Astrocyte (in vitro differentiated cells and primary cell): ENCODE results near the gene MIS18A. TPM values are rescaled to one million over a fixed set of nuclear protein-coding genes. Genes with fewer than 3 reads are reported as not detected.

Experiments
- DNase-seq: peaks from one replicate; pipeline ENCODE4 v3.0.0-alpha.2; 2010; ENCODE audit warnings: low read depth
- FAIRE-seq: peaks from 2 replicates; lab custom pipeline; 2011; peaks lifted over from hg19 to GRCh38; lab: Jason Lieb, UNC
- H2AFZ ChIP-seq: 2 replicates; pipeline ENCODE4 v1.6.0; 2012; ENCODE audit warnings: low read depth, low read length, inconsistent platforms
- H3K27ac ChIP-seq: 2 replicates; pipeline ENCODE4 v1.5.1; 2011; ENCODE audit warnings: low read depth, low read length, inconsistent platforms
- H3K27me3 ChIP-seq: 2 replicates; pipeline ENCODE4 v1.6.0; 2011; ENCODE audit warnings: low read length, inconsistent platforms; ENCODE audit not compliant: insufficient read depth
- H3K36me3 ChIP-seq: 2 replicates; pipeline ENCODE4 v1.5.1; 2011; ENCODE audit warnings: low read length, inconsistent platforms; ENCODE audit not compliant: insufficient read depth
- H3K4me1 ChIP-seq: 2 replicates; pipeline ENCODE4 v1.5.1; 2011; ENCODE audit warnings: low read length, inconsistent platforms; ENCODE audit not compliant: insufficient read depth
- H3K4me2 ChIP-seq: 2 replicates; pipeline ENCODE4 v1.6.0; 2012; ENCODE audit warnings: low read length, inconsistent platforms
- H3K4me3 ChIP-seq: 2 replicates; pipeline ENCODE4 v1.5.1; 2011; ENCODE audit warnings: low read depth, mild to moderate bottlenecking, low read length, inconsistent platforms; ENCODE audit not compliant: insufficient read depth
- H3K79me2 ChIP-seq: 2 replicates; pipeline ENCODE4 v1.6.0; 2012; ENCODE audit warnings: mild to moderate bottlenecking, low read length, inconsistent platforms; ENCODE audit not compliant: insufficient read depth
- H3K9ac ChIP-seq: 2 replicates; pipeline ENCODE4 v1.6.0; 2012; ENCODE audit warnings: mild to moderate bottlenecking, low read length, inconsistent platforms
- H3K9me3 ChIP-seq: 2 replicates; pipeline ENCODE4 v1.5.1; 2012; ENCODE audit warnings: low read depth, mild to moderate bottlenecking, low read length, inconsistent platforms; ENCODE audit not compliant: insufficient read depth
- H4K20me1 ChIP-seq: 2 replicates; pipeline ENCODE4 v1.6.0; 2012; ENCODE audit warnings: low read length, inconsistent platforms; ENCODE audit not compliant: insufficient read depth
- H3K27ac Mint-ChIP-seq: one replicate; pipeline ENCODE4 v1.8.0; 2021; ENCODE audit warnings: mild to moderate bottlenecking, mixed read lengths; ENCODE audit not compliant: unreplicated experiment
- H3K27me3 Mint-ChIP-seq: one replicate; pipeline ENCODE4 v1.8.0; 2021; ENCODE audit warnings: low read depth, mixed read lengths; ENCODE audit not compliant: unreplicated experiment
- H3K36me3 Mint-ChIP-seq: one replicate; pipeline ENCODE4 v1.8.0; 2021; ENCODE audit warnings: low read depth, mixed read lengths; ENCODE audit not compliant: unreplicated experiment
- H3K4me1 Mint-ChIP-seq: one replicate; pipeline ENCODE4 v1.8.0; 2021; ENCODE audit warnings: low read depth, mixed read lengths; ENCODE audit not compliant: unreplicated experiment
- H3K4me3 Mint-ChIP-seq: one replicate; pipeline ENCODE4 v1.8.0; 2021; ENCODE audit warnings: mild to moderate bottlenecking, moderate library complexity, mixed read lengths; ENCODE audit not compliant: unreplicated experiment
- H3K9me3 Mint-ChIP-seq: one replicate; pipeline ENCODE4 v1.8.0; 2021; ENCODE audit warnings: mild to moderate bottlenecking, mixed read lengths; ENCODE audit not compliant: unreplicated experiment
- EZH2 ChIP-seq: IDR thresholded peaks from 2 replicates; pipeline ENCODE4 v1.6.1; 2012; ENCODE audit warnings: mild to moderate bottlenecking, low read length, inconsistent platforms; ENCODE audit not compliant: insufficient read depth
- total RNA-seq: library from RNA; stranded (reverse); gene quantifications from 2 replicates; pipeline ENCODE4 v1.2.1, GENCODE V29; 2021
- TF ChIP-seq, protein P1 (sequence below): IDR thresholded peaks from 2 replicates; pipeline ENCODE4 v1.5.1; 2011; ENCODE audit warnings: low read depth, mild to moderate bottlenecking, inconsistent platforms, low read length, moderate library complexity; ENCODE audit not compliant: insufficient read depth

MIS18A gene
- total RNA-seq, 1 donor from 2014 or later: 8.0 TPM

- Mint-ChIP-seq H3K4me3 (no peak overlapping the region), H3K27ac (no peak overlapping the region), H3K4me1 (no peaks in the 10 kb centered on the region), H3K9me3 (peaks cover 12% of the 10 kb centered on the region), H3K27me3 (peaks cover 16% of the 10 kb centered on the region), H3K36me3 (no peaks in the 10 kb centered on the region)
- Histone ChIP-seq H3K27ac (no peak overlapping the region), H3K9ac (no peak overlapping the region), H3K36me3 (no peaks in the 10 kb centered on the region), H3K27me3 (peaks cover 7% of the 10 kb centered on the region), H2AFZ (no peak overlapping the region), H3K4me1 (no peaks in the 10 kb centered on the region), H3K4me3 (no peak overlapping the region), H3K79me2 (no peaks in the 10 kb centered on the region), H3K4me2 (no peak overlapping the region), H3K9me3 (no peaks in the 10 kb centered on the region), H4K20me1 (no peaks in the 10 kb centered on the region)
- FAIRE-seq (no peak), DNase-seq (no peak)
- TF ChIP-seq EZH2: no peak
- TF ChIP-seq, protein P1, sequence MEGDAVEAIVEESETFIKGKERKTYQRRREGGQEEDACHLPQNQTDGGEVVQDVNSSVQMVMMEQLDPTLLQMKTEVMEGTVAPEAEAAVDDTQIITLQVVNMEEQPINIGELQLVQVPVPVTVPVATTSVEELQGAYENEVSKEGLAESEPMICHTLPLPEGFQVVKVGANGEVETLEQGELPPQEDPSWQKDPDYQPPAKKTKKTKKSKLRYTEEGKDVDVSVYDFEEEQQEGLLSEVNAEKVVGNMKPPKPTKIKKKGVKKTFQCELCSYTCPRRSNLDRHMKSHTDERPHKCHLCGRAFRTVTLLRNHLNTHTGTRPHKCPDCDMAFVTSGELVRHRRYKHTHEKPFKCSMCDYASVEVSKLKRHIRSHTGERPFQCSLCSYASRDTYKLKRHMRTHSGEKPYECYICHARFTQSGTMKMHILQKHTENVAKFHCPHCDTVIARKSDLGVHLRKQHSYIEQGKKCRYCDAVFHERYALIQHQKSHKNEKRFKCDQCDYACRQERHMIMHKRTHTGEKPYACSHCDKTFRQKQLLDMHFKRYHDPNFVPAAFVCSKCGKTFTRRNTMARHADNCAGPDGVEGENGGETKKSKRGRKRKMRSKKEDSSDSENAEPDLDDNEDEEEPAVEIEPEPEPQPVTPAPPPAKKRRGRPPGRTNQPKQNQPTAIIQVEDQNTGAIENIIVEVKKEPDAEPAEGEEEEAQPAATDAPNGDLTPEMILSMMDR: no peak
Measured at GRCh38 chr21:32246571-32247140, 32.2 kb downstream of the MIS18A start.

GRCh38 chr21:32245971-32246370 is 32.9 kb downstream of the MIS18A start:
- Histone ChIP-seq H3K4me3 (no peak overlapping the region), H2AFZ (no peak overlapping the region), H3K27me3 (peaks cover 7% of the 10 kb centered on the region), H3K79me2 (no peaks in the 10 kb centered on the region), H3K9me3 (no peaks in the 10 kb centered on the region), H3K4me2 (no peak overlapping the region), H3K4me1 (no peaks in the 10 kb centered on the region), H3K27ac (no peak overlapping the region), H4K20me1 (no peaks in the 10 kb centered on the region), H3K9ac (no peak overlapping the region), H3K36me3 (no peaks in the 10 kb centered on the region)
- Mint-ChIP-seq H3K27ac (no peak overlapping the region), H3K27me3 (peaks cover 9% of the 10 kb centered on the region), H3K36me3 (no peaks in the 10 kb centered on the region), H3K9me3 (peaks cover 10% of the 10 kb centered on the region), H3K4me3 (no peak overlapping the region), H3K4me1 (no peaks in the 10 kb centered on the region)
- FAIRE-seq (no peak), DNase-seq (no peak)
- no peak for TF ChIP-seq EZH2
- TF ChIP-seq, protein P1: no peak
